Thyroid gland (tissue), 4 donors: ENCODE measurements around the gene CLIP4. TPM values are rescaled to one million over a fixed set of nuclear protein-coding genes. Genes with fewer than 3 reads are reported as not detected.

Experiments
- DNase-seq, 2 donors: peaks; one replicate each; pipeline ENCODE4 v3.0.0-alpha.2; 2019
- H3K27ac ChIP-seq, 3 donors: fragments of 200-600 bp; sonication (generic); 1 replicate in 2 of 3; 2 replicates in 1 of 3; pipeline ENCODE4 v1.5.1; 2016 to 2019; ENCODE audit warnings: mild to moderate bottlenecking in 1 of 3, moderate library complexity in 1 of 3
- H3K27me3 ChIP-seq: fragments of 200-600 bp; sonication (generic); one replicate; pipeline ENCODE4 v1.5.1; 2019
- H3K36me3 ChIP-seq, 2 donors: fragments of 200-600 bp; sonication (generic); one replicate each; pipeline ENCODE4 v1.5.1; 2016 to 2019
- H3K4me1 ChIP-seq, 2 donors: fragments of 200-600 bp; sonication (generic); one replicate each; pipeline ENCODE4 v1.5.1; 2017 to 2019
- H3K4me3 ChIP-seq, 3 donors: fragments of 200-600 bp; sonication (generic); replicated peaks in 1 of 3; 1 replicate in 2 of 3; 2 replicates in 1 of 3; pipeline ENCODE4 v1.5.1; 2016; ENCODE audit warnings: mild to moderate bottlenecking in 1 of 3
- H3K9me3 ChIP-seq: fragments of 200-600 bp; sonication (generic); one replicate; pipeline ENCODE4 v1.5.1; 2017
- CTCF ChIP-seq, 6 experiments: fragments of 200-600 bp in 3 of 6; fragments of 450-650 bp in 3 of 6; sonication (generic) in 3 of 6; IDR thresholded peaks; one replicate each; pipeline ENCODE4 v1.5.1; 2016 to 2019; ENCODE audit warnings: antibody characterized with exemption in 6 of 6, mild to moderate bottlenecking in 2 of 6, inconsistent platforms in 1 of 6, moderate library complexity in 1 of 6
- POLR2A ChIP-seq, 2 donors: fragments of 450-650 bp; IDR thresholded peaks; one replicate each; pipeline ENCODE4 v1.6.1; 2017; ENCODE audit warnings: antibody characterized with exemption in 2 of 2, mild to moderate bottlenecking in 2 of 2, moderate library complexity in 1 of 2
- WGBS, 2 donors: methylation state at CpG; one replicate each; pipeline ENCODE4 v1.1.5; 2017; 5-methylcytosine and 5-hydroxymethylcytosine counted together
- intact Hi-C: fragments of 100-400 bp; cut with DNase I; formaldehyde crosslinking; loops from one replicate; pipeline ENCODE4 v1.15.1; 2023
- total RNA-seq, 4 donors: library from RNA; depleted of rRNA; stranded (reverse); fragments of >200 nt; gene quantifications; one replicate each; pipeline ENCODE4 v1.2.3, GENCODE V29; 2016

CLIP4 gene
- total RNA-seq, 4 donors from 2014 or later = 148 to 398 (median 222) TPM

GRCh38 chr2:29201979-29202378, 86.8 kb downstream of the CLIP4 start:
- intact Hi-C loops = no loop called here
- 56 to 58% methylated on average over 5 of the region's 5 CpGs for whole genome bisulfite sequencing, 2 donors
- H3K4me1 ChIP-seq = peaks cover 7 to 14% of the 10 kb centered on the region in 2 donors
- DNase-seq = no peak
- H3K27ac ChIP-seq = no peak overlapping the region
- no peak for TF ChIP-seq CTCF (IDR thresholded peaks at IDR 0.05)
- no peaks in the 10 kb centered on the region for H3K36me3 ChIP-seq
- no peaks in the 10 kb centered on the region for H3K9me3 ChIP-seq
- no peak overlapping the region for H3K4me3 ChIP-seq
- H3K27me3 ChIP-seq = no peaks in the 10 kb centered on the region

GRCh38 chr2:29202819-29203495, 87.7 kb downstream of the CLIP4 start:
- H3K9me3 ChIP-seq = no peaks in the 10 kb centered on the region
- WGBS, 2 donors = 84 to 90% methylated on average over 5 of the region's 5 CpGs
- no peak for DNase-seq
- no peak overlapping the region for H3K4me3 ChIP-seq
- H3K27ac ChIP-seq = no peak overlapping the region
- intact Hi-C loops = no loop called here
- H3K36me3 ChIP-seq = no peaks in the 10 kb centered on the region
- TF ChIP-seq CTCF (IDR thresholded peaks at IDR 0.05) = no peak
- TF ChIP-seq POLR2A (IDR thresholded peaks at IDR 0.05) = no peak
- peaks cover 7 to 14% of the 10 kb centered on the region in 2 donors for H3K4me1 ChIP-seq
- no peaks in the 10 kb centered on the region for H3K27me3 ChIP-seq

GRCh38 chr2:29206941-29207340, 91.7 kb downstream of the CLIP4 start:
- WGBS, 2 donors = 75 to 84% methylated on average over 5 of the region's 5 CpGs
- no peaks in the 10 kb centered on the region for H3K27me3 ChIP-seq
- TF ChIP-seq POLR2A (IDR thresholded peaks at IDR 0.05) = no peak
- no peak for TF ChIP-seq CTCF (IDR thresholded peaks at IDR 0.05)
- DNase-seq = no peak
- no peak overlapping the region for H3K4me3 ChIP-seq
- peaks cover 7 to 14% of the 10 kb centered on the region in 2 donors for H3K4me1 ChIP-seq
- H3K36me3 ChIP-seq = no peaks in the 10 kb centered on the region
- no peaks in the 10 kb centered on the region for H3K9me3 ChIP-seq
- no peak overlapping the region for H3K27ac ChIP-seq
- intact Hi-C loops = no loop called here

GRCh38 chr2:29207352-29208148, 92.3 kb downstream of the CLIP4 start:
- WGBS, 2 donors = 89 to 91% methylated on average over 3 of the region's 3 CpGs
- Histone ChIP-seq H3K27ac (no peak overlapping the region), H3K4me1 (peaks cover 7 to 14% of the 10 kb centered on the region in 2 donors), H3K27me3 (no peaks in the 10 kb centered on the region), H3K9me3 (no peaks in the 10 kb centered on the region), H3K36me3 (no peaks in the 10 kb centered on the region), H3K4me3 (no peak overlapping the region)
- TF ChIP-seq CTCF (IDR thresholded peaks at IDR 0.05) (no peak), POLR2A (IDR thresholded peaks at IDR 0.05) (no peak)
- intact Hi-C loops = no loop called here
- DNase-seq = no peak

- Histone ChIP-seq H3K27me3 (no peaks in the 10 kb centered on the region), H3K4me1 (peaks cover 6 to 14% of the 10 kb centered on the region in 2 donors), H3K4me3 (no peak overlapping the region), H3K9me3 (no peaks in the 10 kb centered on the region), H3K27ac (no peak overlapping the region), H3K36me3 (no peaks in the 10 kb centered on the region)
- 92 to 93% methylated on average over 5 of the region's 5 CpGs for WGBS, 2 donors
- intact Hi-C loops = no loop called here
- TF ChIP-seq CTCF (IDR thresholded peaks at IDR 0.05) (no peak), POLR2A (IDR thresholded peaks at IDR 0.05) (no peak)
- DNase-seq = no peak
Measured at GRCh38 chr2:29209551-29209950, 94.3 kb downstream of the CLIP4 start.
